HL-60/S4 treated with retinoic acid at 250 ng/mL for 4 days and 3 days (cell line): ENCODE measurements around the gene RNF212B.
"Not testable (repeated sequence)": the region's sequence is repeated elsewhere in the genome, so short reads cannot be mapped to it uniquely, and the experiment has no call there.

Experiments used
- in situ Hi-C: fragments of 300-500 bp; cut with MboI; formaldehyde crosslinking; loops from 2 replicates; pipeline ENCODE4 v1.7.0; 2022; ENCODE audit warnings: low sequenced_read_pairs

Gene RNF212B, protein sequence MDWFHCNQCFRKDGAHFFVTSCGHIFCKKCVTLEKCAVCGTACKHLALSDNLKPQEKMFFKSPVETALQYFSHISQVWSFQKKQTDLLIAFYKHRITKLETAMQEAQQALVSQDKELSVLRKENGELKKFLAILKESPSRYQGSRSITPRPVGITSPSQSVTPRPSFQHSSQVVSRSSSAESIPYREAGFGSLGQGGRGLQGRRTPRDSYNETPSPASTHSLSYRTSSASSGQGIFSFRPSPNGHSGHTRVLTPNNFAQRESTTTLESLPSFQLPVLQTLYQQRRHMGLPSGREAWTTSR

GRCh38 chr14:23237772-23238594 lies at the start of gene RNF212B:
RNF212B (plus strand) TSS chr14:23237936; CDS start chr14:23240346, 2,410 bp downstream.
- in situ Hi-C loops = no loop called here

GRCh38 chr14:23193432-23193831 lies 44.3 kb upstream of the RNF212B start:
- in situ Hi-C loops = no loop called here

GRCh38 chr14:23195552-23196101 lies 42.1 kb upstream of the RNF212B start:
- in situ Hi-C loops = no loop called here

- in situ Hi-C loops = not testable (repeated sequence)
Observed at GRCh38 chr14:23196487-23196886, 41.2 kb upstream of the RNF212B start.

DNA sequence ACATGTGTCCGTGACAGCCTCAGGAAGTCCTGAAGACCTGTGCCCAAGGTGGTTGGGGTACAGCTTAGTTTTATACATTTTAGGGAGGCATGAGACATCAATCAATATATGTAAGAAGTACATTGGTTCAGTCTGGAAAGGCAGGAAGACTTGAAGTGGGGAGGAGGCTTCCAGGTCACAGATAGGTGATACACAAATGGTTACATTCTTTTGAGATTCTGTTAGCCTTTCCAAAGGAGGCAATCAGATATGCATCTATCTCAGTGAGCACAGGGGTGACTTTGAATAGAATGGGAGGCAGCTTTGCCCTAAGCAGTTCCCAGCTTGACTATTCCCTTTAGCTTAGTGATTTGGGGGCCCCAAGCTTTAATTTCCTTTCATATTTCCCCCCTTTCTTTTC lies 38.6 kb upstream of the RNF212B start:
- in situ Hi-C loops = not testable (repeated sequence)

DNA sequence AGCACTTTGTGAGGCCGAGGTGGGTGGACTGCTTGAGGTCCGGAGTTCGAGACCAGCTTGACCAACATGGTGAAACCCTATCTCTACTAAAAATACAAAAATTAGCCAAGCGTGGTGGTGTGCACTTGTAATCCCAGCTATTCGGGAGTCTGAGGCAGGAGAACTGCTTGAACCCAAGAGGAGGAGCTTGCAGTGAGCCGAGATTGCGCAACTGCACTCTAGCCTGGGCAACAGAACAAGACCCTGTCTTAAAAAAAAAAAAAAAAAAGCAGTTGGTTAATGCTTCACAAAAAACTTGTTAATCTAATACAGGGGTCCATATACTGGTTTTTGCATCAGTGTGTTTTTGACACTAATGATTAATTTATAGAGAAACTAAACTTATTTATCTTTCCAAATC lies 35.7 kb upstream of the RNF212B start:
- in situ Hi-C loops = no loop called here

DNA sequence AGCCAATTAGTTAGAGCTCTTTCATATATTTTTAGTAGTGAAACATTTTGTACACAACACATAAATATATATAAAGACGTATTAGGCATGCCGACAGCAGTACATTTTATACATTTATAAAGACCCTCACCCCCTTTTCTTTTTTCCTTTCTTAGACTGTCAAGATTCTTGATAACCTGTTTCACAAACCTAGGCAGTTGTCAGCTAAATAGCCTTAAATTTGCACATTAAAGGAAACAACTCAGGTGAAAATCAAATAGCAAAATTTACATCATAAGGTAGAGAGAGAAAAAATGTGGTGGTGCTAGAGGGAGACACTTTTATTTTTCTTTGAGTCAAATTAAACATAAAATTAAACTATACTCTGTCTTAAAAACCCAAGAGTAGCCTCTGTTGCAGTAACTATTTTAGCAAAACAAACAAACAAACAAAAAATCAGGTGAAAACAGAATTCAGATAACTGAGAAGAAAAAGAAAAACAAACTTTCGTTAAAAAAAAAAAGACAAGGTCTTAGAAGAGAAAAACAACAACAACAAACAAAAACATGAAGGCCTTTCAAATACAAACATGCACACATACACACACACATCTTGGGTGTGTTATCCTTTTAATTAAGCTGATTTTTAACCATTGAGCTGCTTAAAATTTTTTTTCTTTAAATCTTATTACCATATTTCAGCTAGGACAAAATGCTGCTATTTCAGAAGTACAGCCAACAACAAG lies 31.2 kb upstream of the RNF212B start:
- in situ Hi-C loops = no loop called here

DNA sequence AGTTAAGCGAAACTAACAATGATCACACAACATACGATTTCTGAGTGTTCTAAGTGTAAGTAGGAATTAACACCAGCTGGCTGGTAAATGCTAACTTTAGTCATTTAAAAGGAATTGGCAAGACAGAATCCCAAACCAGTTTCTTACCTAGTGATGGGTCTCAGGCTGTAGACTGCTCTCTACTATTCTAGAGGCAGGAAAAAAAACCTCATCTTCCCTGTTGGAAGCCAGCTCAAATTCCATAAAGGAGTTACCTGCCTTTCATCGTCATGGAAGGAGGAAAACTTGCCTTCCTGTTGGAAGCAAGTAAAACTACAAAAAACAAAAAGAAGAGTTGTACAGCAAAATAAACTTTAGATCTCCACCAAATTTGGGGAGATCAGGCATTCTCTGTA lies 30.6 kb upstream of the RNF212B start:
- in situ Hi-C loops = no loop called here

DNA sequence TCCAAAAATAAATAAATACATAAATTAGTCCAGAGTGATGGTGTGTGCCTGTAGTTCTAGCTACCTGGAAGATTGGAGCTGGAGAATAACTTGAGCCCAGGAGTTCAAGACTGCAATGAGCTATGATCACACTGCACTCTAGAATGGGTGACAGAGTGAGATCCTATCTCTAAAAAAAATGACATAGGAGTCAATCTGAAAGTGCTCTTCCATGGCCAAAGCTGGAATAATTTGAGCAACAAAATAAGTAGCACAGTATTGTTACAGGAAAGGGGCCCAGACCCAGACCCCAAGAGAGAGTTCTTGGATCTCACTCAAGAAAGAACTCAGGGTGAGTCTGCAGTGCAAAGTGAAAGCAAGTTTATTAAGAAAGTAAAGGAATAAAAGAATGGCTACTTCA lies 29.4 kb upstream of the RNF212B start:
- in situ Hi-C loops = no loop called here

- in situ Hi-C loops = no loop called here
Observed at GRCh38 chr14:23209651-23210423, 27.9 kb upstream of the RNF212B start.

DNA sequence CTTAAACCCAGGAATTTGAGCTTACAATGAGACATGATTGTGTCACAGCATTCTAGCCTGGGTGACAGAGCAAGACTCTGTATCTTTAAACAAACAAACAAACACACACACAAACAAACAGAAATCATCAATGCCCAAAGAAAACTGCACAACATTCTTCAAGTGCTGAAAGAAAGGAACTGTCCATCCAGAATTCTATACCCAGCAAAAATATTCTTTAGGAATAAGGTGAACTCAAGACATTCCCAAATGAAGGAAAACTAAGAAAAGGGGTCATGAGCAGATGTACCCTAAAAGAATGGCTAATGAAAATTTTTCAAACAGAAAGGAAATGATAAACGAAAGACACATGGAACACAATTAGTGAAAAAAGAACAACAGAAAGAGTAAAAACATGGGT lies 22.3 kb upstream of the RNF212B start:
- in situ Hi-C loops = no loop called here

GRCh38 chr14:23217032-23218020 lies 20.4 kb upstream of the RNF212B start:
- in situ Hi-C loops = no loop called here

DNA sequence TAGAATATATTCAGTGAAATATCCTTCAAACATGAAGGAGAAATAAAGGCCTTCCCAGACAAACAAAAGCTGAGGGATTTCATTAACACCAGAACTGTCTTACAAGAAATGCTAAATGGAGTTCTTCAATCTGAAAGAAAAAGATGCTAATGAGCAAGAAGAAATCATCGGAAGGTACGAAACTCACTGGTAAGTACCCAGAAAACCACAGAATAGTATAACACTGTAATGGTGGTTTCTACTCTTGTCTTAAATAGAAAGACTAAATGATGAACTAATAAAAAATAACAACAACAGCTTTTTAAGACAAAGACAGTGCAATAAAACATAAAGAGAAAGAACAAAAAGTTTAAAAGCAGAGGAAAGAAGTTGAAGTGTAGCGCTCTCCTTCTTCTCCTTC lies 18.7 kb upstream of the RNF212B start:
- in situ Hi-C loops = no loop called here

- in situ Hi-C loops = not testable (repeated sequence)
Observed at GRCh38 chr14:23224958-23225357, 12.8 kb upstream of the RNF212B start.

- in situ Hi-C loops = no loop called here
Observed at GRCh38 chr14:23227566-23227965, 10.2 kb upstream of the RNF212B start.

DNA sequence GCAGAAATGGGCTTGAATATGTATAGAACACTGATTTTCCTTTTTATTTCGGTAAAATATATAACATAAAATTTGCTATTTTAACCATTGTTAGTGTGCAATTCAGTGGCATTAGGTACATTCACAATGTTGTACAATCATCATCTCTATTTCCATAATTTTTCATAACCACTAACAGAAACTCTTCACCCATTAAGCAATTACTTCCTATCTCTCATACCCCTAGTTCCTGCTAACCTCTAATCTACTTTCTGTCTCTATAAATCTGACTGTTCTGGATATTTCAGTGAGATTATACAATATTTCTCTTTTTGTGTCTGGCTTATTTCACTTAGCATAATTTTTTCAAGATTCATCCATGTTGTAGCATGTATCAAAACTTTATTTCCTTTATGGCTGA lies 8.9 kb upstream of the RNF212B start:
- in situ Hi-C loops = no loop called here

- in situ Hi-C loops = not testable (repeated sequence)
Observed at GRCh38 chr14:23232241-23232808, 5.4 kb upstream of the RNF212B start.

GRCh38 chr14:23240661-23241060 lies 2.9 kb downstream of the RNF212B start:
- in situ Hi-C loops = no loop called here
